ENCODE measurements around the gene PRRT2. TPM values are rescaled to one million over a fixed set of nuclear protein-coding genes. Genes with fewer than 3 reads are reported as not detected.
A peak's percentile ranks its signal among the peaks of the same experiment; 100 is the strongest.

PRRT2 gene
- polyA plus RNA-seq, 2 of the 4 experiments (the other 2 are of a cell fraction), result 0.25 to 0.44 TPM

- no peaks in the 10 kb centered on the region for H3K9me3 ChIP-seq
- H3K4me1 ChIP-seq, result no peaks in the 10 kb centered on the region
- no peak overlapping the region for H3K4me2 ChIP-seq
- 96% methylated on average over 9 of the region's 9 CpGs for WGBS (ENCODE audit: missing lambda C conversion rate)
- ChIA-PET POLR2A (no interaction called here), CTCF (interaction anchor here (0.6 to 26.2 kb wide), 5 partner anchors 10 to 196 kb away, joined by 3 to 568 read pairs (median 4); partner anchors contain the start of genes MAZ, MVP, PAGR1 and PRRT2)
- TF ChIP-seq ELK1 (IDR thresholded peaks at IDR 0.05; ENCODE audit: low read depth, low read length), result no peak
- no peak for TF ChIP-seq RARB (CRISPR knock-in tag; IDR thresholded peaks at IDR 0.05)
- no peak for TF ChIP-seq CTCF (IDR thresholded peaks at IDR 0.05)
- no peak for TF ChIP-seq GATA3 (IDR thresholded peaks at IDR 0.05; ENCODE audit: borderline replicate concordance)
- TF ChIP-seq NR3C1 (IDR thresholded peaks at IDR 0.05), result no peak
- no peak for TF ChIP-seq BHLHE40 (IDR thresholded peaks at IDR 0.05; ENCODE audit: low read depth, low read length)
- TF ChIP-seq RCOR1 (IDR thresholded peaks at IDR 0.05; ENCODE audit: low read depth, low read length), result no peak
- TF ChIP-seq CHD4 (IDR thresholded peaks at IDR 0.05; ENCODE audit: borderline replicate concordance), result no peak
- TF ChIP-seq, protein P1, sequence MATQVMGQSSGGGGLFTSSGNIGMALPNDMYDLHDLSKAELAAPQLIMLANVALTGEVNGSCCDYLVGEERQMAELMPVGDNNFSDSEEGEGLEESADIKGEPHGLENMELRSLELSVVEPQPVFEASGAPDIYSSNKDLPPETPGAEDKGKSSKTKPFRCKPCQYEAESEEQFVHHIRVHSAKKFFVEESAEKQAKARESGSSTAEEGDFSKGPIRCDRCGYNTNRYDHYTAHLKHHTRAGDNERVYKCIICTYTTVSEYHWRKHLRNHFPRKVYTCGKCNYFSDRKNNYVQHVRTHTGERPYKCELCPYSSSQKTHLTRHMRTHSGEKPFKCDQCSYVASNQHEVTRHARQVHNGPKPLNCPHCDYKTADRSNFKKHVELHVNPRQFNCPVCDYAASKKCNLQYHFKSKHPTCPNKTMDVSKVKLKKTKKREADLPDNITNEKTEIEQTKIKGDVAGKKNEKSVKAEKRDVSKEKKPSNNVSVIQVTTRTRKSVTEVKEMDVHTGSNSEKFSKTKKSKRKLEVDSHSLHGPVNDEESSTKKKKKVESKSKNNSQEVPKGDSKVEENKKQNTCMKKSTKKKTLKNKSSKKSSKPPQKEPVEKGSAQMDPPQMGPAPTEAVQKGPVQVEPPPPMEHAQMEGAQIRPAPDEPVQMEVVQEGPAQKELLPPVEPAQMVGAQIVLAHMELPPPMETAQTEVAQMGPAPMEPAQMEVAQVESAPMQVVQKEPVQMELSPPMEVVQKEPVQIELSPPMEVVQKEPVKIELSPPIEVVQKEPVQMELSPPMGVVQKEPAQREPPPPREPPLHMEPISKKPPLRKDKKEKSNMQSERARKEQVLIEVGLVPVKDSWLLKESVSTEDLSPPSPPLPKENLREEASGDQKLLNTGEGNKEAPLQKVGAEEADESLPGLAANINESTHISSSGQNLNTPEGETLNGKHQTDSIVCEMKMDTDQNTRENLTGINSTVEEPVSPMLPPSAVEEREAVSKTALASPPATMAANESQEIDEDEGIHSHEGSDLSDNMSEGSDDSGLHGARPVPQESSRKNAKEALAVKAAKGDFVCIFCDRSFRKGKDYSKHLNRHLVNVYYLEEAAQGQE (IDR thresholded peaks at IDR 0.05), result no peak
- no peak for TF ChIP-seq HOXB13 (CRISPR knock-in tag; IDR thresholded peaks at IDR 0.05; ENCODE audit: low read depth)
- TF ChIP-seq SREBF2 (IDR thresholded peaks at IDR 0.05), result no peak
- no peak for TF ChIP-seq EHMT2 (IDR thresholded peaks at IDR 0.05; ENCODE audit: low read depth)
- no peak for TF ChIP-seq TP53 (CRISPR knock-in tag; IDR thresholded peaks at IDR 0.05)
- TF ChIP-seq, protein P2, sequence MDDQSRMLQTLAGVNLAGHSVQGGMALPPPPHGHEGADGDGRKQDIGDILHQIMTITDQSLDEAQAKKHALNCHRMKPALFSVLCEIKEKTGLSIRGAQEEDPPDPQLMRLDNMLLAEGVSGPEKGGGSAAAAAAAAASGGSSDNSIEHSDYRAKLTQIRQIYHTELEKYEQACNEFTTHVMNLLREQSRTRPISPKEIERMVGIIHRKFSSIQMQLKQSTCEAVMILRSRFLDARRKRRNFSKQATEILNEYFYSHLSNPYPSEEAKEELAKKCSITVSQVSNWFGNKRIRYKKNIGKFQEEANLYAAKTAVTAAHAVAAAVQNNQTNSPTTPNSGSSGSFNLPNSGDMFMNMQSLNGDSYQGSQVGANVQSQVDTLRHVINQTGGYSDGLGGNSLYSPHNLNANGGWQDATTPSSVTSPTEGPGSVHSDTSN (IDR thresholded peaks at IDR 0.05), result no peak
- TF ChIP-seq CBX8 (IDR thresholded peaks at IDR 0.05), result no peak
- no peak for TF ChIP-seq HEYL (CRISPR knock-in tag; IDR thresholded peaks at IDR 0.05)
- TF ChIP-seq HOXA7 (CRISPR knock-in tag; IDR thresholded peaks at IDR 0.05), result no peak
- no peak for TF ChIP-seq HDAC2 (IDR thresholded peaks at IDR 0.05)
- TF ChIP-seq RNF2 (IDR thresholded peaks at IDR 0.05; ENCODE audit: borderline replicate concordance, low read depth), result no peak
- no peak for TF ChIP-seq ZSCAN20 (CRISPR knock-in tag; IDR thresholded peaks at IDR 0.05)
- no peak for DNase-seq (ENCODE audit: low read depth in 1 of 2, low spot score in 1 of 2)
- FAIRE-seq, result no peak
- no peak overlapping the region for H3K4me3 ChIP-seq
- no peak overlapping the region for H3K27ac ChIP-seq
- ATAC-seq, result peak; percentile 61 to 63; a peak in 3 of 6 replicates
These were observed 30.8 kb downstream of the PRRT2 start for GRCh38 chr16:29842732-29843346.
